Osteocyte (in vitro differentiated cells): Measurements from ENCODE around the gene ALK. TPM values are rescaled to one million over a fixed set of nuclear protein-coding genes. Genes with fewer than 3 reads are reported as not detected.

Source experiments
- DNase-seq: peaks from one replicate; pipeline ENCODE4 v3.0.0; 2021; ENCODE audit warnings: mixed read lengths; ENCODE audit not compliant: unreplicated experiment; ENCODE audit errors: extremely low spot score
- H3K27ac Mint-ChIP-seq: one replicate; pipeline ENCODE4 v1.8.0; 2021; ENCODE audit warnings: mild to moderate bottlenecking, mixed read lengths; ENCODE audit not compliant: unreplicated experiment
- H3K27me3 Mint-ChIP-seq: one replicate; pipeline ENCODE4 v1.8.0; 2021; ENCODE audit warnings: mixed read lengths; ENCODE audit not compliant: unreplicated experiment
- H3K36me3 Mint-ChIP-seq: one replicate; pipeline ENCODE4 v1.8.0; 2021; ENCODE audit warnings: mixed read lengths; ENCODE audit not compliant: unreplicated experiment
- H3K4me1 Mint-ChIP-seq: one replicate; pipeline ENCODE4 v1.8.0; 2021; ENCODE audit warnings: mixed read lengths; ENCODE audit not compliant: unreplicated experiment
- H3K4me3 Mint-ChIP-seq: one replicate; pipeline ENCODE4 v1.8.0; 2021; ENCODE audit warnings: mild to moderate bottlenecking, moderate library complexity, mixed read lengths; ENCODE audit not compliant: unreplicated experiment
- H3K9me3 Mint-ChIP-seq: one replicate; pipeline ENCODE4 v1.8.0; 2021; ENCODE audit warnings: mixed read lengths; ENCODE audit not compliant: unreplicated experiment
- CTCF ChIP-seq: fragments of 200-600 bp; sonication (generic); IDR thresholded peaks from 2 replicates; pipeline ENCODE4 v1.5.0; 2021; ENCODE audit warnings: antibody characterized with exemption, mild to moderate bottlenecking, moderate library complexity
- total RNA-seq: library from RNA; stranded (reverse); gene quantifications from 2 replicates; pipeline ENCODE4 v1.2.1, GENCODE V29; 2021

ALK gene
- total RNA-seq, 1 donor from 2014 or later, result not detected

DNA sequence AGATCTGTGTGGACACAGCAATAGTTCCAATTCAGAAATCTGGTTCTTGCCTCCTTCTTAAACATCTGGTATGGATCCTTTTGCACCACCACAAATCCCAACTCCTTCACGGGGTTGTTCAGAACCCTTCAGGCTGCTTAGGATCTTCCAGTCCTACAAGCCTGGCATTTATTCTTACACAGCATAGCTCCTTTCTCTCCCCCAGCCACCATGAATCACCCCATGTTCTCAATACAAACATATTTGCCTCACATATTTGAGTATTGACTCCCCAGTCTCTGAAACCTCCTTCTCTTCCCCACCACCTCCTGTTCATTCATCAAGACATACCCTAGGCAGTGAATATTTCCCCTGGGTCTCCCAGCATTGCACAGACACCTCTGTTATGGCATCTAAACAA lies 155.2 kb downstream of the ALK start:
- Mint-ChIP-seq H3K36me3 (no peaks in the 10 kb centered on the region), H3K4me3 (no peak overlapping the region), H3K27ac (no peak overlapping the region), H3K27me3 (no peaks in the 10 kb centered on the region), H3K4me1 (no peaks in the 10 kb centered on the region), H3K9me3 (no peaks in the 10 kb centered on the region)
- DNase-seq, result no peak
- TF ChIP-seq CTCF, result no peak

DNA sequence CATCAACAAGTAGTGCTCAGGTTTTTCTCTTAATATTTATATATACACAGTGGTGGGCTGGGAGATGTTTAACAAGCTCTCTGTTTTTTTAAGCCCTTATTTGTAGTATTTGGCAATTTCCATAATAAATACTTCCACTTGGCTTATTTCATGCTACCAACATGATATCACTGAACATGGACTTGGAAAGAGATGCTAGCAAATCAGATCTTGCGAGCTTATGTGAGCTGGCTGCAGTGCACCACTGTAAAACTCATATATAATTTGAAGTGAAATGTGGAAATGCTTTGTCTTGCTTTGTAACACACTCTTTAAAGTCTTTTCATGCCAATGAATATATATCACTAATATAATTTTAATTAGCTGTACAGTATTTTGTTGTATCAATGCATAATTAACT lies 155.7 kb downstream of the ALK start:
- TF ChIP-seq CTCF, result no peak
- Mint-ChIP-seq H3K4me3 (no peak overlapping the region), H3K27me3 (no peaks in the 10 kb centered on the region), H3K36me3 (no peaks in the 10 kb centered on the region), H3K27ac (no peak overlapping the region), H3K9me3 (no peaks in the 10 kb centered on the region), H3K4me1 (no peaks in the 10 kb centered on the region)
- DNase-seq, result no peak

DNA sequence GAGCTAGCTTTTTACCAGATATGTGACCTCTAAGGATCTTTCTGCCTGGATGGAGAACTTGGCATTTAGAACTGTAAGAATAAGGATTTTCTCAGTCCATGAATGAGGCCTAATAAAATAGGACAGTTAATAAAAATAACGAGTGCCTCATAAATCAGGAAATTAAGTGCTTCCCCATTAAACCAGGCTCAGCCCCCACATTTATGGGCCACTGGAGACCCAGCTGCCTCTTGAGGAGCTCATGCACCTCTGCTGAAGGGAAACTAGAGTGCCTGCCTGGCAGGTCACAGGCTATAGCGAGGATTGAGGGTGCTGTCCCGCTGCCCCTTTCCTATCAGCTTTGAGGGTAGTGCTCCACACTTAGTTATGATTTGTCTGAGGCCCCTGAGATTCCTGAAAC lies 158.0 kb downstream of the ALK start:
- H3K9me3 Mint-ChIP-seq, result no peaks in the 10 kb centered on the region
- no peaks in the 10 kb centered on the region for H3K27me3 Mint-ChIP-seq
- no peak overlapping the region for H3K27ac Mint-ChIP-seq
- no peak for TF ChIP-seq CTCF
- H3K4me1 Mint-ChIP-seq, result no peaks in the 10 kb centered on the region
- no peaks in the 10 kb centered on the region for H3K36me3 Mint-ChIP-seq
- no peak overlapping the region for H3K4me3 Mint-ChIP-seq
- no peak for DNase-seq

DNA sequence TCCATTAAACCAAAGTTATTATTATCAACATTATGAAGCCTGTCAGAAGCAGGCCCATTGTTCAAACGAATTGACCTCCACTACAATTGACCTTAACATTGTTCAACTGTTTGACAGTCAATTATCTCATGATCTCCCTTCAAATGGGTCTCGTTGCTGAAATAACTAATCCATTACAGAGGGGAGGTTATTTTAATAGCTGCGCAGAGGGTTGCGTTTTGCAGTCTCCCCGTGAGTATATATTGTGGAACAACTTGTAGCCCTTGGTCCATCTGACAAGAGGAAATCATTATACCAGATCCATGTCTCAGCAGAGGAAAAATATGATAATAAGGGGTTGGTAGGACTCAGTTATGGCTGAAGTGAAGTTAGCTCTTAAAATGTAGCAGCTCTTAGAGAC lies 159.1 kb downstream of the ALK start:
- Mint-ChIP-seq H3K27ac (no peak overlapping the region), H3K4me3 (no peak overlapping the region), H3K4me1 (no peaks in the 10 kb centered on the region), H3K9me3 (no peaks in the 10 kb centered on the region), H3K36me3 (no peaks in the 10 kb centered on the region), H3K27me3 (no peaks in the 10 kb centered on the region)
- no peak for DNase-seq
- TF ChIP-seq CTCF, result no peak

- no peak for DNase-seq
- Mint-ChIP-seq H3K4me1 (no peaks in the 10 kb centered on the region), H3K27me3 (no peaks in the 10 kb centered on the region), H3K27ac (no peak overlapping the region), H3K9me3 (no peaks in the 10 kb centered on the region), H3K4me3 (no peak overlapping the region), H3K36me3 (no peaks in the 10 kb centered on the region)
- TF ChIP-seq CTCF, result no peak
Measured at GRCh38 chr2:29761278-29761677, 160.1 kb downstream of the ALK start.
